ENCODE measurements around the gene DNASE1.
A peak's percentile ranks its signal among the peaks of the same experiment; 100 is the strongest.

Gene DNASE1

DNA sequence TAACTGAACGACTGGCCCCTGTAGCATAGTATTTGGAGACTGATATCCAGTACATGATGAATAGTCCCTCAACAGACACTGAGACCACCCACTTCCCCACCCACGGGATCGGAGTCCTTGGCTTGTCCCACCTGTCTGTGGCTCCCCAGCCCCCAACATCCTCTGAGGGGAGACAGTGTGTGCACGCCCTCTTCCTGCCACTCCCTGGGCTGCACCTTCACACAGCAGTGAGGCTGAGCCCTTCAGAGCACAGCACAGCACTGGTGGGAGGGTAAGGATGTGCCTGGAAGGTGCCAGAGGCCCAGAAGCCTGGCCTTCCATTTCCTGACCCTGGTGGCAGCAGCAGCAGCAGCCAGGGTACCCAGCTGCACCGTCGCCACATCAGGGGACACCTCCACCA, 11.0 kb downstream of the DNASE1 start:
- no peak for DNase-seq

DNA sequence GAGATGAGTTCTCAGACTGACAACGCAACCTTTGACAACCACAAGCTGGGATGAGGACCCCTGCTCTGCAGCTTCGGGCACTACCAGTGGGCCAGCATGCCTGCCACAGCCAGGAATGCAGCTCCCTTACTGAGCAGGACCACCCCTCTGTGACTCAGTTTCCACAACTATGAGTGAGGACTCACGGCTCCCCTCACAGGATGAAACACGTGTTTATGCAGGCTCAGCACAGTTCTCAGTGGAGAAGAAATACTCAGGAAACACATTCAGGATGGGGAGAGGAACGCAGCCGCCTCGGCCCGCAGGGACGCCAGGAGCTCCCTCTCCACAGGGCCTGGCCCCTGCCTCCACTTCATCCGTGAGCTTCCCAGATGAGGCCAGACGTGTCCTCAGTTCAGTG, 14.1 kb downstream of the DNASE1 start:
- no peak for DNase-seq

DNA sequence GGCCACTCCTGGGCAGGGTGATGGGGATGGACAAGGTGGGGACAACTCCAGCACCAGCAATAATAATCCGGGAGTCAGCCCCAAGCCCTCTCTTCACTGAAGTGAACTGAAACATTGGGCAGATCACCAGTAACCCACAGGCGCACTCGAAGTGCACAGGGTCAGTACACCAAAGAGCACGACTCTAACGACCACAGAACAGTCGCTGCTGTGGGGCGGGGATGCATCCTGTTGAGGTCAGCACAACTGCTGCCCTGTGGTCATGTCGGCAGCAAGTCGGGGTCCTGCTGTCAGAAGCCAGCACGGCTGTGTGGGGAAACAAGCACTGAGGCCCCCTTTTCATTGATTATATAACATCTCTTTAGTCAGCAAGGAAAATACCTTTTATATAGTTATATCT, 14.6 kb downstream of the DNASE1 start:
- no peak for DNase-seq

DNA sequence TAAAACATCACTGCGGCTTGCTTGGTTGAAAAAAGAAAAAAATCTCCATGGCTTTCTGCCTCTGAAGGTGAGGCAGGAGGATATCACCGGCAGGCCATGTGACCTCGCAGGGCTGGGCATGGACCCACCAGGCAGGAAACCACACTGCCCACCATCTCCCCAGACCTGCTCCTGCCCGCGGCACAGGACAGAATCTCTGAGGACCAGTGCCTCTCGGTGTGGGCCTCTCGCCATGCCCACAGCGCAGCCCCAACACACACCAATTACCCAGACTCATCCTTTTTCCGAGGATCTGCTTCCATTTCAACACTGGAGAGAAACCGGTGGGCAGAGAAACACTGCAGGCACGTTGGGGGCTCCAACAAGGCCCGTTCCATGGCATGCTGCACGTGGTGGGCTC, 16.2 kb downstream of the DNASE1 start:
- DNase-seq = no peak

DNA sequence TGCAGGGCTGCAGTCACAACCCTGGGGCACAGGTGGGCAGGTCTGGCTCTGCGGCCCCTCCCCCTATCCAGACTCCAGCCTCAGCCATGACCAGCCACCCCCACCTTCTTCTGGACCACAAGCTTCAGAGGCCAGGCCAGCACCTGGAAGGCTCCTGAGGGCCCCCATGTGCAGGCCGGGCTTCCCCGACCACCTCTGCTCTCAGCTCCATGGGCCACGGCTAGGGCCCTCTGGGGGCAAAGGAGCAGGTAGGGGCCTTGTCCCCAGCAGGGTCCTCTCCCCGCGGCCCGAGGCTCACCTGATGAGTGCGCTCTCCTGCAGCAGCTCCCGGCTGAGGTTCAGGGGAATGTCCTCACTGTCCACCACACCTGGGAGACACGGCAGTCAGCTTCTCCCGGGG, 16.9 kb downstream of the DNASE1 start:
- DNase-seq = no peak

DNA sequence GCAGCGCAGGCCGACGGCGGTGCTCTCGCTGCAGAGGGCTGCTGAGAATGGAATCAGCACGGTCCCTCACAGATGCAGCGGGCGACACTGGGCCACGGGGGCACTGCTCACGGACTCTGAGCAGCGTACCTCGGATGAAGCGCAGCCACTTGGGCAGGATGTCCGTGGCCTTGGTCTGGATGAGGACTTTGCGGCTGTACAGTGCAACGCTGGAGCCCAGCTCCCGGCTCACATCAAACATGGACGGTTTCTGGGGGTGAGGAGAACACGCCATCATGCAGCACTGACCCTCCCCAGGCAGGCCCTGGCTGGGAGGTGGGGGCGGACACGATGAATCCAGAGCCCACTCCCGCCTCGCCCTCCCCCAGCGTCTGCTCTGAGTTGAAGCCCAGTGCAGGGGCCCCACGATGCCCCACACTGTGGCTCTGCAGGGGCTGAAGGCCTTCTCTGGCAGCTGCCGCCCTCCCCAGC, 18.1 kb downstream of the DNASE1 start:
- no peak for DNase-seq

DNA sequence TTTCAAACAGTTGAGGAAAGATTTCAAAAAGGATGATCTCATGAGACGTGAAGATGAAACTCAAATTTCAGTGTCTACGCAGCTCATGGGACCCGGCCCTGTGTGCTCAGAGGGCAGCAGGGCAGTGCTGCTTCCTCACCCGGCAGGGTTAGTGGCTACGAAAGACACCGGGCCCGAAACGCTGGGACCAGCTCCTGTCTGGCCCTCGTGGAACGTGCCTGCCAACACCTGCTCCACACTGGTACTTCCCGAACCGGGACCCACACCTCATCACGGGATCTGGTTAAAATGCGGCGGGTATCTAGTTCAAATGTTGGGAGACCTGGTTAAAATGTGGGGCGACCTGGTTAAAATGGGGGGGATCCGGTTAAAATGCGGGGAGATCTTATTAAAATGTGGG, 18.7 kb downstream of the DNASE1 start:
- no peak for DNase-seq

DNA sequence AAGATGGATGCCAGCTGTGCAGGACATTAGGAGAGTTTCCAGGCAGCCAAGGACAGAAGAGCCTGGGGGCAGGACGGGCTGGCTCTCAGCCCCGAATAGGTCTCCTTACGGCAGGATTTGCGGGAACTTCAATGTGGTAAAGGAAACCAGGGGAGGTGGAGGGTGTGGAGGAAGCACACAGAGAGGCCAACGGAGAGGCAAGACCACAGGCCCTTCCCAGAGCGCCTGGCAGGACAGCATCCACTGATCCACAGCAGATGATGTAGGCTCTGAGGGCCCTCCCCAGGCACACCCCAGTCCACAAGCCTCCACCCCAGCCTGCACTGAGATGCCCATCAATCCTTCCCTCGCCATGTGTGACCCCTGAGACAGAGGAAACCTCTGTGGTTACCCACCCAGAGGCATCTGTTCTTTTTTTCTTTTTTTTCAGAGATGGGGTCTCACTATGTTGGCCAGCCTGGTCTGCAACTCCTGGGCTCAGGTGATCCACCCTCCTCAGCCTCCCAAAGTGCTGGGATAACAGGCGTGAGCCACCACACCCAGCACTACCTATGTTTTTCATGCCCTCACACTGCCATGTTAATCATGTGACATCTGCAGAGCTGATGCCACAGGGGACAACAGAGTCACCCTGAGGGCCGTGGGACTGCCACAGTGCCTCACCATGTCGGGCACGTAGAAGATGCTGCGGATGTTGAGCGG, 19.3 kb downstream of the DNASE1 start:
- DNase-seq = no peak

DNA sequence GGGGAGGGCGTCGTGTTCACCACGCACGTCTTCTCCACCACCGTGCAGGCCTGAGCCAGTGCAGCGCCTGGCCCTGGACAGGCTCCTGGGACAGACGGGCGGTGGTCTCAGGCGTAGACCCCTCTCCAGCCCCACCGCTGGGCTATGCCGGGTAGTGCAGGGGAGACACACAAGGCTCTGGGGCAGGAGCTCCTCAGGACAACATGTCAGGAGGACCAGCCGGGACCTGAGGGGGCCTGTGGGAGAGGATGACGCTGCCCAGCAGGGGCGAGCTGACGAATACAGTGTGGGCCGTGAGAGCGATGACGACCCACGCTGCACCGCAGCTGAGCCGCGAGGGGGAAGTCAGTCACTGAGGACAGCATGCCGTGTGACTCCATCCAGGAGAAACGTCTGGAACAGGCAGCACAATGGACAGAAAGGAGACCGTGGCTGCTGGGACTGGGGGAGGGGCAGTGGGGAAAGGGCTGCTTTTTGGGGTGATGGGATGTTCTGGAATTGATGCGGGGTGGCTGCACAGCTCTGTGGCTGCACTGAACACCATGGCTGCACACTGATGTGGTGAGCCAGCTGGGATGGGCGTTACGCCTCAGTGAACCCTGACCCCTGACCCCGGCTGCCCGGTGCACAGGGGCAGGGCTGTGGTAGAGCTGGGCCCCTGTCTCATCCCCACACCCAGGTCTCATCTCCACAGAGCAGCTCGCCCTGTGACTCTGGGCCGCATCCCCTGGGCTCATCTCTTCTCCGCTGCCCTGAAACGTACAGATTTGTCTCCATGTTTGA, 20.2 kb downstream of the DNASE1 start:
- no peak for DNase-seq

DNA sequence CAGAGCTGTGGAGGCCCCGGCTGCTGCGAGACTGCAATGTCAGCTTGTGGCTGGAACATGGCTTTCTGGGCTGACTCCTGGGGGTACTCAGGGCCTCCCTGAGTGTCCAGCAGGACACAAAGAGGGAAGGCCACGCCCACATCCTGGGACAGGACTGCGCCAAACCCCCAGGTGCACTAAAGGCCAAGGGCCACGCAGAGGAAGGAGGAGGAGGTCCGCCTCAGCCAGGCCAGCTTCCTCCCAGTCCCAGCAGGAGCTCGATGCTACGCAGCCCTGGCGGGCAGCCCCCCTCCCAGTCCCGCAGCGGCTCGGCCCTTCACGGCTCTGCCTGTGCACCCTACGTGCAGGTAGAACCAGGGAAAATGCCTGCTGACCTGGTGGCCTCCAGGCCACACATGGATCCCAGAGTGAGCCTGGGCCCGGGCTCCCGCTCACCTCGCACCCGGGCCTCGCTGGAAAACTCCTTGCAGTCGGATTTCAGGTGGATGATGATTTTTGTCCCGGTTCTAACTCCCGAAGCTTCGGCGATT, 21.2 kb downstream of the DNASE1 start:
- DNase-seq = no peak

DNA sequence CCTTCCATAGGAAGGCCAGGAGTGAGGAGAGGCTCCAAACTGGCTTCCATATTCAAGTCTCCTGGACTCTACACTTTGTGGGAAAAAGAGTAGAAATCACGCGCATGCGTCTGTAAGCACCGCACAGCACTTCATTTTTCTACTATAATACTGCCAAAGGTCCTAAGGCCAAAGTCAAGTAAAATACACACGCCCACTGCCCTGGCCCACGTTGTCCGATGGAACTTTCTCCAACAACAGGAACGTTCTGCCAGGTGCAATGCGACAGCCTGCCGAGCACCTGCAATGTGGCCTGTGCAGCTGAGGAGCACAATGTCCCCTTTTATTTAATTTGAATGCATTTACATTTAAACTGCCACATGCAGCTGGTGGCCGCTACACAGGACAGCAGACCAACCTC, 23.5 kb downstream of the DNASE1 start:
- DNase-seq = no peak

DNA sequence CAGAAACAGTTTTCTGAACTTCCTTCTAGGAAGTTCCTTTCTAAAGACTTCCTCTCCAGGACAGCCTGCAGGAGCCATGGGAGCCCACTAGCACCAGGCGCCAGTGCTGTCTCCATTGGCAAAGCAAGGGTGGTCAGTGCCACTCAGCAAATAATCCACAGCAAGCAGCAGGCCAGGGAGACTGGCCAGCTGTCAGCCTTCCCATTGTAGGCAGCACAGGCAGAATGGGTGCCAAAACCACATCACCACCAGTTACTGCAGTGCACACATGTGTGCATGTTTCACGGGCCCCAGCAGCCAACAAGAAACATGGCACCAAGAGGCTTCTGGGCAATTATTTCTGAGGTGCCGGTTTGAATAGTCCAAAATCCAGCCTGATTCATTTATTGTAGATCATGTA, 26.7 kb downstream of the DNASE1 start:
- DNase-seq = no peak

DNA sequence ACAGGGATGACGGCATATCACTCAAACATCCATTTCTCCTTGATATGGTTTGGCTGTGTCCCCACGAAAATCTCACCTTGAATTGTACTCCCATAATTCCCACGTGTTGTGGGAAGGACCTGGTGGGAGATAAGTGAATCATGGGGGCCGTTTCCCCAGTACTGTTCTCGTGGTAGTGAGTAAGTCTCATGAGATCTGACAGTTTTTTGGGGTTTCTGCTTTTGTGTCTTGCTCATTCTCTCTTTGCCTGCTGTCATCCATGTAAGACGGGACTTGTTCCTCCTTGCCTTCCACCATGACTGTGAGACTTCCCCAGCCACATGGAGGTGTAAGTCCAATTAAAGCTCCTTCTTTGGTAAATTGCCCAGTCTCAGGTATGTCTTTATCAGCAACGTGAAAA, 32.5 kb downstream of the DNASE1 start:
- no peak for DNase-seq

DNA sequence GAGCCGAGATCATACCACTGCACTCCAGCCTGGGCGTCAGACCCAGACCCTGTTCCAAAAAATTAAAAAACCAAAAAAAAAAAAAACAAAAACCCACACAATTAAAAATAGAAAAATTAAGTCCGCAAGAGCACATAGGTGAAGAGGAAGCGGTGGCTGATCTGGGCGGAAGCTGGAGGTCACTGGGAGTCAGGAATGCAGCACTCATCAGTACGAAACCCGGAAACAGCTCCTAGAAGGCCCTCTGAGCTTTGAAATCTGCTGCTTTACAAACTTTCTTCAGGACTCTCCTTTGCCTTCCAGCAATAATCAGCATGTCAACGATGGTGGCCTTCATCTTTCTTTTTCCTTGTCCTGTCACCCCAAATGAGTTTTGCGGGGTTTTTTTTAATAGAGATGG, 33.3 kb downstream of the DNASE1 start:
- no peak for DNase-seq

DNA sequence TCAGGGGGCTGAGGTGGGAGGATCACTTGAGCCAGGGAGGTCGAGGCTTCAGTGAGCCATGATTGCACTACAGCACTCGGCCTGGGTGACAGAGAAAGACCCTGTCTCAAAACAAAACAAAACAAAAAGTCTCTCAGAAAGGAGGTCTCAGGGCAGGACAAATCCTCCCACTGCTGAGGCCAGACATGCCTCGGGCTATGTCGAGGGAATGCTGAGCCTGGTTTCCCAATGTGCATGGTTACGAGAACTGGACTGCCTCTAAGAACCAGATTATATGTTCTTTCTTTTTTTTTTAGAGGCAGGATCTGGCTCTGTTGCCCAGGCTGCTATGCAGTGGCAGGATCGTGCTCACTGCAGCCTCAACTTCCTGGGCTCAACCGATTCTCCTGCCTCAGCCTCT, 35.2 kb downstream of the DNASE1 start:
- no peak for DNase-seq

DNA sequence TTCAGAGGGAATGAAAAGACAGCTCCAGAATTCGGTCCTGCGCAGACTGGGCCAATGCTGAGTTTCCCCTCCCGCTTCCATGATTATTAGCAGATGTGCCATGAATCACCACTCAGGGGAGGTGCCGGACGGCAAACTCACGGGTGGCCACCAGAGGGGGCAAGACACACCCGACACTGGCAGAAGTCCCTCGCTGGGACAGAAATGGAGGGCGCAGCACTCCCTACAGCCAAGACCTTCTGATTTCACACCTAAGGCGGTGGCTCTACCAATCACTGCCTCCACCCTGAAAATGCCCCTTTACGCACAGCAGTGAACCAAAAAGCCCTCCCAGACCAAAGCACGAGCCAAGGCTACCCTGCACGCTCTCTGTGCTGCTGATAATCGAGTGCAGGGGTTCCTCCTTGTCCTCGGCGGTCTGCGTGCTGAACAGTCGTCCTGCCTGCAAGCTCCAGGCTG, 36.0 kb downstream of the DNASE1 start:
- peak; percentile 81 for DNase-seq

DNA sequence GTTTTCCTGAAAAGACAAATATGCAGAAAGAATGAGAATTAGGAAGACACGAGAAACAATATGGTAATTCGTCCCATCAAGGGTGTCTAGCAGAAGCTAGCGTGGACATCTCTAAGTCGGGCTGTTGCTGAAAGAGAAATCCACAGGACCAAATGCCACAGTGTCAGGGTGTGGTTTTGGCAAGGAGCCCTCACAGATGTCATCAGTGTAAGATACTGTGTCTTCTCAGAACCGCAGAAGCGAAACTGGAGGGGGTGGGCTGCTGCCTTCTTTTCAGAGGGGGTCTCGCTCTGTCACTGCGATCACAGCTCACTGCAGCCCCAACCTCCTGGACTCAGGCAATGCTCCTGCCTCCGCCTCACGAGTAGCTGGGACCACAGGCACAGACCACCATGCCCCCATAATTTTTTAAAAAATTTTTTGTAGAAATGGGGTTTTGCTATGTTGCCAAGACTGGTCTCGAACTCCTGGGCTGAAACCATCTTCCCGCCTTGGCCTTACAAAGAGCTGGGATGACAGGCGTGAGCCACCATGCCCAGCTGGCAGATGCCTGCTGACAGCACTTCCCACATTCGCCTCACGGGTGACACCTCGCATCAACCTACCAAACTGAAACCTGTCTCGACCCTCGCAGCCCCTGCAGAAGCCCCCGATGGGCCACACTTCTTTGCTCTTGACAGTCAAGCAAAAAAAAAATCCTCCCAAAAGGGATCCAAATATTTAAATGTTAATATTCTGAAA, 36.7 kb downstream of the DNASE1 start:
- no peak for DNase-seq

DNA sequence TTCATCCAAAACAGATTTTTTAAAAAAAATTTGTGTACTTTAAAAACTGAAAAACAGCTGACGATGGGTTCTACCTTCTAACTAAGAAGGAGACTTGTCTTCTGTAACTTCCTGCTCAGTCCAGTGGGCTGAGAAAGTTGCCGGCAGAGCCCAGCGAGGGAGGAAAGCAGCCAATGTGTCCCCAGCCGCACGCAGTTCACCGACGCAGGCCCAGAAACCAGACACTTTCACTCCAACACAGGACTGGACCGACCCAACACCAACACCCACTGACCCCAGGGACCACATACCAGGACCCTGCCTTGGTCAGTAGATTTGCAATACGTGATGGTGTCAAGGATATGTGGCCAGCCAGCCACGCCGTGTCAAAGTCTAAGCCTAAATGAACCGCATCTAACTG, 37.3 kb downstream of the DNASE1 start:
- DNase-seq = no peak

DNA sequence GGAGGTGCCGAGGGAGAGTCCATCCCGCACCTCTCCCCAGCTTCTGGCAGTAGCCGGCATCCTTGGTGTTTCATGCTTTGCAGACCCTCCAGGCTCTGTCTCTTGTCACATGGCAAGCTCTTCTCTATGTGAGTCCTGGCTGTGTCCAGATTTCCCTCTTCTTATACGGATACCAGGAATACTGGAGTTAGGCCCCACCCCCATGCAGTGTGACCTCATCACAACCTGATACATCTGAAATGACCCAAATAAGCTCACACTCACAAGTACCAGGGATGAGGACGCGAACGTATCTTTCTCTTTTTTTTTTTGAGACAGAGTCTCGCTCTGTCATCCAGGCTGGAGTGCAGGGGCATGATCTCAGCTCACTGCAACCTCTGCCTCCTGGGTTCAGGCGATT, 39.6 kb downstream of the DNASE1 start:
- DNase-seq = no peak

DNA sequence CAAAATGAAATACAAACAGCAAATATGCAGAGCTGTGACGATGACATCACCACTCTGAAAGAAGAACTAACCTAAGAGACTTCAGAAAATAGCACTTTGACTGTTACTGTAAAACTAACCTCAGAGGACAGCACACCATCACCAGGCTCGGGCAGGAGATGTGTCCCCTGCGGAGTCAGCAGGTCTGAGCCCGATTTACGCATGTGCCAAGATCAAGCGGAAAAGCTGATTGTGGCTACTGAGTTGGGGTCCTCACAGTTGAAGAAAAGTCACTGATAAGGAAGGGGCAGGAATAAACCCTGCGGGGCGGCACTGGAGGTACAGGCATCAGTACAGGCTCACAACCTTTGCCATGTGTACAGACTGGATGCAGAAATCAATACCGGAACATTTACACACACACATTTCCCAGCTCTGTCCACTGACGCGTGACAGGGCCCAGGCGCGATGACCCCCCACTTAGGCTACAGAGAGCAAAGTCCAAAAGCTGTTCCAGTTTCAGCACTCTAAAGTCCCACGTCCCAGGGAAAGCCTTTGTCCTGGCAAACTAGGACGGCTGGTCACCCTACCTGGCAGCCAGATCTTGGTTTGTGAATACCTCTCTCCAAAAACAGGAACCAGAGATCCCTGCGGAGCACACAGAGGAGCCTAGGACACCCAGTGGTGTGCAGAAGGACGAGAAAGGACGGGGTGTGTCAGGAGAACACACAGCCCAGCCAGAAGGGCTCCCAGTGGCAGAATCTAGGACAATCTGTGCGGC, 41.3 kb downstream of the DNASE1 start:
- no peak for DNase-seq

DNA sequence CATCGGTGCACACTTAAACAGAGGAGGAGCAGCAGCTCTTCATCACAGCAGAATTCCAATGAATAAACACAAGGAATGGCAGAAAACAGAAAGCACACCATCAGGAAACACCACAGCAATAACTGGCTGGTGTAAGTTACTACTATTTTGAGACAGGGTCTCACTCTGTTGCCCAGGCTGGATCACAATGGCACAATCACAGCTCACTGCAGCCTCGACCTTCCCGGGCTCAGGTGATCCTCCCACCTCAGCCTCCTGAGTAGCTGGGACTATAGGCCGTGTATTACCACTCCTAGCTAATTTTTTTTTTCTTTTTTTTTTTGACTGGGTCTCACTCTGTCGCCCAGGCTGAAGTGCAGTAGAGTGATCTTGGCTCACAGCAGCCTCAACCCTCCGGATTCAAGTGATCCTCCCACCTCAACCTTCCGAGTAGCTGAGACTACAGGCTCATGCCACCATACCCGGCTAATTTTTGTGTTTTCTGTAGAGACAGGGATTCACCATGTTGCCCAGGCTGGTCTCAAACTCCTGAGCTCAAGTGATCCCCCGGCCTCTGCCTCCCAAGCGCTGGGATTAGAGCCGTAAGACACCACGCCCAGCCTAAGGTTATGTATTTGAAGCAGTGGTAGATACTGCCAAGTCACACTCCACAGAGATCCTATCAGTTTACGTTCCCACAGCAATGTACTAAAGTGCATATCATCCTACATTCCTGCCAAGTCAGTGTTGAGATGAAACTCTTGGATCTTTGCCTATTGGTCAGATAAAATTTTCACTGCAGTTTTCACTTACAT, 42.1 kb downstream of the DNASE1 start:
- no peak for DNase-seq

DNA sequence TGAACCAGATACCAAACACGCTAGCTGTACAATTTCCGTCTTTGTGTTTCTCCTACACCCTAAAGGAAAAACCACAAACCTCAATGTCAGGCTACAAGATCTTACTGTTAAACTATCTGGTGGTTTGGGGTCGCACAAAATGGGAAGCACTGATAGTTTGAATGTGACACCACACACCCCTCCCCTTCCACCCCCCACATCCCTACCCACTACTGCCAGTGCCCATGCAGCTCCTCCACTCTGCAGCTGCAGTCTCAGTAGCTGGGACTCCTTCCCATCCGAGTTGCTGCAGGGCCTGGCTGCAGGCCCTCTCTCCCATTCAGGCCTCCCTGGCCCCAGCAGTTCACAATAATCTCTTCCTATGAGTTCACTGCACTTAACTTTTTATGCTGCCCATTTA, 44.5 kb downstream of the DNASE1 start:
- no peak for DNase-seq

All from NCI-H82 (cell line).